Hematopoietic multipotent progenitor cell treated with erythropoietin and hydrocortisone succinate and interleukin-3 and kit ligand, for 17 days (in vitro differentiated cells): ENCODE data around the gene EYS.

Experiments used
- DNase-seq: peaks from one replicate; pipeline ENCODE4 v3.0.0-alpha.2; 2015; ENCODE audit warnings: low spot score

Gene EYS

GRCh38 chr6:63734923-63735322 is 1972.1 kb downstream of the EYS start:
- no peak for DNase-seq

GRCh38 chr6:63732336-63732735 is 1974.7 kb downstream of the EYS start:
- no peak for DNase-seq

GRCh38 chr6:63731930-63732329 is 1975.1 kb downstream of the EYS start:
- no peak for DNase-seq

GRCh38 chr6:63730311-63730710 is 1976.7 kb downstream of the EYS start:
- no peak for DNase-seq

GRCh38 chr6:63724721-63725120 is 1982.3 kb downstream of the EYS start:
- DNase-seq: no peak

GRCh38 chr6:63721181-63721580 is 1985.8 kb downstream of the EYS start:
- DNase-seq: no peak

GRCh38 chr6:63716169-63716568 is 1990.9 kb downstream of the EYS start:
- no peak for DNase-seq

GRCh38 chr6:63714091-63714490 is 1992.9 kb downstream of the EYS start:
- DNase-seq: no peak

- no peak for DNase-seq
These were observed 1993.7 kb downstream of the EYS start for GRCh38 chr6:63713332-63713731.

- DNase-seq: no peak
These were observed 1997.9 kb downstream of the EYS start for GRCh38 chr6:63709148-63709547.

- no peak for DNase-seq
These were observed 1998.4 kb downstream of the EYS start for GRCh38 chr6:63708631-63709030.

- no peak for DNase-seq
These were observed 2000.4 kb downstream of the EYS start for GRCh38 chr6:63706630-63707029.

- DNase-seq: no peak
These were observed 2001.3 kb downstream of the EYS start for GRCh38 chr6:63705707-63706106.

GRCh38 chr6:63690221-63690620 is 2016.8 kb downstream of the EYS start:
- DNase-seq: no peak

GRCh38 chr6:63689421-63689820 is 2017.6 kb downstream of the EYS start:
- DNase-seq: no peak

GRCh38 chr6:63685446-63686379 is 2021.3 kb downstream of the EYS start:
- DNase-seq: no peak

GRCh38 chr6:63683071-63683603 is 2023.9 kb downstream of the EYS start:
- no peak for DNase-seq

- DNase-seq: no peak
These were observed 2029.7 kb downstream of the EYS start for GRCh38 chr6:63677282-63677681.

- DNase-seq: no peak
These were observed 2030.5 kb downstream of the EYS start for GRCh38 chr6:63676412-63677114.

GRCh38 chr6:63675138-63675537 is 2031.9 kb downstream of the EYS start:
- no peak for DNase-seq

- no peak for DNase-seq
These were observed 2032.4 kb downstream of the EYS start for GRCh38 chr6:63674635-63675034.

GRCh38 chr6:63673692-63674091 is 2033.3 kb downstream of the EYS start:
- DNase-seq: no peak

GRCh38 chr6:63672582-63673129 is 2034.4 kb downstream of the EYS start:
- DNase-seq: no peak
